Neural progenitor cell (in vitro differentiated cells): ENCODE data around the gene PRKCD. TPM values are rescaled to one million over a fixed set of nuclear protein-coding genes. Genes with fewer than 3 reads are reported as not detected.

Experiments
- DNase-seq: peaks from one replicate; pipeline ENCODE4 v3.0.0-alpha.2; 2016; ENCODE audit warnings: low spot score
- H2AFZ ChIP-seq: fragments of 200-600 bp; sonication (generic); replicated peaks from 2 replicates; pipeline ENCODE4 v1.6.1; 2016; ENCODE audit warnings: antibody characterized with exemption
- H3F3A ChIP-seq: fragments of 200-600 bp; sonication (generic); 2 replicates; pipeline ENCODE4 v1.6.1; 2016; ENCODE audit warnings: antibody characterized with exemption, low read depth
- H3K27ac ChIP-seq: fragments of 200-600 bp; sonication (generic); 2 replicates; pipeline ENCODE4 v1.5.1; 2016; ENCODE audit warnings: mild to moderate bottlenecking
- H3K27me3 ChIP-seq: fragments of 200-600 bp; sonication (generic); 2 replicates; pipeline ENCODE4 v1.6.1; 2016; ENCODE audit warnings: mild to moderate bottlenecking, moderate library complexity
- H3K36me3 ChIP-seq: fragments of 200-600 bp; sonication (generic); 2 replicates; pipeline ENCODE4 v1.5.1; 2016
- H3K4me1 ChIP-seq: fragments of 200-600 bp; sonication (generic); 2 replicates; pipeline ENCODE4 v1.6.1; 2016; ENCODE audit warnings: mixed run types
- H3K4me2 ChIP-seq: fragments of 200-600 bp; sonication (generic); 2 replicates; pipeline ENCODE4 v1.6.1; 2016
- H3K4me3 ChIP-seq: fragments of 200-600 bp; sonication (generic); 2 replicates; pipeline ENCODE4 v1.5.1; 2016
- H3K79me2 ChIP-seq: fragments of 200-600 bp; sonication (generic); 2 replicates; pipeline ENCODE4 v1.6.1; 2016; ENCODE audit warnings: low read depth
- H3K9ac ChIP-seq: fragments of 200-600 bp; sonication (generic); 2 replicates; pipeline ENCODE4 v1.6.1; 2016
- H3K9me3 ChIP-seq: fragments of 200-600 bp; sonication (generic); 2 replicates; pipeline ENCODE4 v1.5.1; 2016; ENCODE audit warnings: low read depth
- H4K20me1 ChIP-seq: fragments of 200-600 bp; sonication (generic); 2 replicates; pipeline ENCODE4 v1.6.1; 2016; ENCODE audit warnings: low read depth
- H3K27ac Mint-ChIP-seq: 3 replicates; pipeline ENCODE4 v1.8.0; 2021; ENCODE audit warnings: mixed read lengths
- H3K27me3 Mint-ChIP-seq: 2 replicates; pipeline ENCODE4 v1.8.0; 2022; ENCODE audit warnings: low read depth, mild to moderate bottlenecking, inconsistent platforms, moderate library complexity, mixed read lengths; ENCODE audit not compliant: insufficient read depth
- H3K36me3 Mint-ChIP-seq: 3 replicates; pipeline ENCODE4 v1.8.0; 2021; ENCODE audit warnings: mixed read lengths
- H3K4me1 Mint-ChIP-seq: 3 replicates; pipeline ENCODE4 v1.8.0; 2021; ENCODE audit warnings: mixed read lengths
- H3K4me3 Mint-ChIP-seq: 3 replicates; pipeline ENCODE4 v1.8.0; 2021; ENCODE audit warnings: mild to moderate bottlenecking, moderate library complexity, mixed read lengths
- H3K9me3 Mint-ChIP-seq: 3 replicates; pipeline ENCODE4 v1.8.0; 2020; ENCODE audit warnings: mixed read lengths
- CTCF ChIP-seq: fragments of 200-600 bp; sonication (generic); IDR thresholded peaks from 2 replicates; pipeline ENCODE4 v1.5.1; 2017; ENCODE audit warnings: antibody characterized with exemption, mild to moderate bottlenecking
- EZH2 ChIP-seq: fragments of 200-600 bp; sonication (generic); IDR thresholded peaks from 2 replicates; pipeline ENCODE4 v1.6.1; 2017; ENCODE audit warnings: antibody characterized with exemption, mild to moderate bottlenecking, moderate library complexity
- EZH2phosphoT487 ChIP-seq: fragments of 200-600 bp; sonication (generic); IDR thresholded peaks from 2 replicates; pipeline ENCODE4 v1.6.1; 2017; ENCODE audit warnings: antibody characterized with exemption
- total RNA-seq: library from RNA; depleted of rRNA; stranded (reverse); fragments of >200 nt; gene quantifications from 2 replicates; pipeline ENCODE4 v1.2.3, GENCODE V29; 2015; ENCODE audit warnings: low replicate concordance

Gene PRKCD
- total RNA-seq, 1 donor from 2014 or later: 8.9 TPM

GRCh38 chr3:53163444-53164387 lies 2.7 kb downstream of the PRKCD start:
- no peak overlapping the region for H3K4me2 ChIP-seq
- no peaks in the 10 kb centered on the region for H3K36me3 ChIP-seq
- Mint-ChIP-seq H3K4me3 (peak overlapping the region; percentile 39), H3K4me1 (peaks cover 38% of the 10 kb centered on the region), H3K36me3 (peaks cover 2% of the 10 kb centered on the region), H3K9me3 (no peaks in the 10 kb centered on the region), H3K27ac (no peak overlapping the region), H3K27me3 (peaks cover 34% of the 10 kb centered on the region)
- no peak overlapping the region for H3K9ac ChIP-seq
- H3F3A ChIP-seq: peaks cover 9% of the 10 kb centered on the region
- no peaks in the 10 kb centered on the region for H3K79me2 ChIP-seq
- no peak overlapping the region for H2AFZ ChIP-seq
- peaks cover 12% of the 10 kb centered on the region for H4K20me1 ChIP-seq
- H3K4me3 ChIP-seq: no peak overlapping the region
- no peaks in the 10 kb centered on the region for H3K9me3 ChIP-seq
- peaks cover 31% of the 10 kb centered on the region for H3K27me3 ChIP-seq
- no peak overlapping the region for H3K27ac ChIP-seq
- TF ChIP-seq CTCF (no peak), EZH2 (no peak), EZH2phosphoT487 (no peak)
- no peak for DNase-seq
- peaks cover 39% of the 10 kb centered on the region for H3K4me1 ChIP-seq

GRCh38 chr3:53164911-53165310 lies 3.9 kb downstream of the PRKCD start:
- Mint-ChIP-seq H3K9me3 (no peaks in the 10 kb centered on the region), H3K4me3 (no peak overlapping the region), H3K36me3 (peaks cover 2% of the 10 kb centered on the region), H3K4me1 (peaks cover 45% of the 10 kb centered on the region), H3K27me3 (peaks cover 28% of the 10 kb centered on the region), H3K27ac (no peak overlapping the region)
- Histone ChIP-seq H3K4me3 (no peak overlapping the region), H3K36me3 (no peaks in the 10 kb centered on the region), H3F3A (peaks cover 9% of the 10 kb centered on the region), H4K20me1 (peaks cover 12% of the 10 kb centered on the region), H3K4me1 (peaks cover 37% of the 10 kb centered on the region), H3K79me2 (no peaks in the 10 kb centered on the region), H3K9me3 (no peaks in the 10 kb centered on the region), H3K4me2 (no peak overlapping the region), H3K9ac (no peak overlapping the region), H3K27me3 (peaks cover 19% of the 10 kb centered on the region), H2AFZ (no peak overlapping the region), H3K27ac (no peak overlapping the region)
- no peak for DNase-seq
- TF ChIP-seq CTCF: no peak
- TF ChIP-seq EZH2phosphoT487: no peak
- TF ChIP-seq EZH2: no peak

GRCh38 chr3:53166206-53166605 lies 5.2 kb downstream of the PRKCD start:
- peaks cover 9% of the 10 kb centered on the region for H3K27me3 ChIP-seq
- H2AFZ ChIP-seq: no peak overlapping the region
- no peaks in the 10 kb centered on the region for H3K36me3 ChIP-seq
- H3K79me2 ChIP-seq: no peaks in the 10 kb centered on the region
- H3K9me3 ChIP-seq: no peaks in the 10 kb centered on the region
- no peak for DNase-seq
- H3K9me3 Mint-ChIP-seq: no peaks in the 10 kb centered on the region
- peaks cover 36% of the 10 kb centered on the region for H3K4me1 ChIP-seq
- no peak overlapping the region for H3K4me2 ChIP-seq
- no peak overlapping the region for H3K27ac Mint-ChIP-seq
- TF ChIP-seq EZH2phosphoT487: no peak
- TF ChIP-seq CTCF: no peak
- no peak for TF ChIP-seq EZH2
- H3K4me3 Mint-ChIP-seq: no peak overlapping the region
- H3K4me3 ChIP-seq: no peak overlapping the region
- H3K27ac ChIP-seq: no peak overlapping the region
- H3K4me1 Mint-ChIP-seq: peaks cover 49% of the 10 kb centered on the region
- no peaks in the 10 kb centered on the region for H3K36me3 Mint-ChIP-seq
- peaks cover 14% of the 10 kb centered on the region for H4K20me1 ChIP-seq
- H3K27me3 Mint-ChIP-seq: peaks cover 22% of the 10 kb centered on the region
- peaks cover 9% of the 10 kb centered on the region for H3F3A ChIP-seq
- H3K9ac ChIP-seq: no peak overlapping the region
